H1 (cell line): Measurements from ENCODE around the gene RFX2. TPM values are rescaled to one million over a fixed set of nuclear protein-coding genes. Genes with fewer than 3 reads are reported as not detected.

Experiments used
- CTCF ChIA-PET: fragments of 300-600 bp; sonication (Branson Sonifier 250); formaldehyde crosslinking; loops from one replicate; lab custom pipeline; 2021; ENCODE audit not compliant: partially characterized antibody; lab: Charles Lee
- POLR2A ChIA-PET: fragments of 300-600 bp; sonication (Branson Sonifier 250); formaldehyde crosslinking; loops from one replicate; lab custom pipeline; 2021; ENCODE audit warnings: inconsistent platforms; ENCODE audit not compliant: partially characterized antibody; lab: Charles Lee
- DNase-seq, 2 experiments: peaks; one replicate each; pipeline versions ENCODE4 v3.0.0 to v3.0.0-alpha.2; 2010 to 2022; ENCODE audit warnings: low spot score in 2 of 2, low read depth in 1 of 2, mixed read lengths in 1 of 2
- FAIRE-seq: peaks from 2 replicates; lab custom pipeline; 2011; peaks lifted over from hg19 to GRCh38; lab: Jason Lieb, UNC
- H2AFZ ChIP-seq: 2 replicates; pipeline ENCODE4 v1.8.1; 2012; ENCODE audit warnings: low read length, inconsistent platforms
- H2AK5ac ChIP-seq: 2 replicates; pipeline ENCODE4 v1.6.1; 2013; ENCODE audit warnings: low read depth, low read length
- H2BK120ac ChIP-seq: replicated peaks from 2 replicates; pipeline ENCODE3; 2013; ENCODE audit warnings: low read depth, low read length, inconsistent platforms
- H2BK12ac ChIP-seq: 2 replicates; pipeline ENCODE4 v1.6.1; 2013; ENCODE audit warnings: low read depth, low read length
- H2BK15ac ChIP-seq: 2 replicates; pipeline ENCODE4 v1.6.1; 2013; ENCODE audit warnings: low read length
- H2BK20ac ChIP-seq: 2 replicates; pipeline ENCODE4 v1.6.1; 2013; ENCODE audit warnings: low read length
- H2BK5ac ChIP-seq: 2 replicates; pipeline ENCODE4 v1.6.1; 2013; ENCODE audit warnings: low read depth, low read length
- H3K14ac ChIP-seq: 2 replicates; pipeline ENCODE4 v1.6.1; 2013; ENCODE audit warnings: inconsistent platforms; ENCODE audit not compliant: insufficient read length
- H3K18ac ChIP-seq: 2 replicates; pipeline ENCODE4 v1.6.1; 2013; ENCODE audit warnings: low read length; ENCODE audit errors: extremely low read depth
- H3K23ac ChIP-seq: 2 replicates; pipeline ENCODE4 v1.6.1; 2013; ENCODE audit warnings: inconsistent platforms; ENCODE audit not compliant: insufficient read length
- H3K23me2 ChIP-seq: 2 replicates; pipeline ENCODE4 v1.6.1; 2013; ENCODE audit warnings: low read depth, low read length
- H3K27ac ChIP-seq: 2 replicates; pipeline ENCODE4 v1.6.1; 2011; ENCODE audit warnings: low read depth, low read length, inconsistent platforms
- H3K27me3 ChIP-seq, 4 experiments: replicated peaks in 1 of 4; 1 replicate in 1 of 4; 2 replicates in 3 of 4; pipeline versions ENCODE4 v1.6.1 to v1.8.1; 2011 to 2013; ENCODE audit warnings: low read length in 3 of 4, mild to moderate bottlenecking in 3 of 4, inconsistent platforms in 2 of 4, mixed read lengths in 2 of 4, moderate library complexity in 1 of 4; ENCODE audit not compliant: control insufficient read depth in 3 of 4, insufficient read depth in 3 of 4; ENCODE audit errors: extremely low read depth in 1 of 4
- H3K36me3 ChIP-seq, 4 experiments: 2 replicates each; pipeline versions ENCODE4 v1.6.1 to v1.8.1; 2011 to 2013; ENCODE audit warnings: mild to moderate bottlenecking in 4 of 4, low read length in 3 of 4, moderate library complexity in 2 of 4, control low read depth in 1 of 4, inconsistent platforms in 1 of 4; ENCODE audit not compliant: insufficient read depth in 4 of 4, control insufficient read depth in 2 of 4
- H3K4ac ChIP-seq: replicated peaks from 2 replicates; pipeline ENCODE3; 2013; ENCODE audit warnings: low read length, low read depth, mixed read lengths, inconsistent platforms; ENCODE audit not compliant: insufficient read length
- H3K4me1 ChIP-seq, 4 experiments: replicated peaks in 1 of 4; 1 replicate in 1 of 4; 2 replicates in 3 of 4; pipeline versions ENCODE4 v1.6.1 to v1.8.1; 2011 to 2013; ENCODE audit warnings: low read length in 3 of 4, inconsistent platforms in 2 of 4, mixed read lengths in 1 of 4; ENCODE audit not compliant: insufficient read depth in 4 of 4, control insufficient read depth in 3 of 4
- H3K4me2 ChIP-seq, 2 experiments: 2 replicates each; pipeline versions ENCODE4 v1.6.1 to v1.8.1; 2011 to 2013; ENCODE audit warnings: low read depth in 2 of 2, low read length in 2 of 2, control low read depth in 1 of 2, inconsistent platforms in 1 of 2, mild to moderate bottlenecking in 1 of 2; ENCODE audit not compliant: insufficient read depth in 1 of 2
- H3K4me3 ChIP-seq, 4 experiments: fragments of 200-600, 300-600 bp in 1 of 4; sonication (generic), shearing (Covaris generic), sonication (Bioruptor Twin) in 1 of 4; 2 replicates each; pipeline versions ENCODE4 v1.5.1 to v1.8.1; 2011 to 2016; ENCODE audit warnings: low read length in 4 of 4, low read depth in 3 of 4, control low read depth in 2 of 4, inconsistent platforms in 2 of 4, mild to moderate bottlenecking in 2 of 4, mixed read lengths in 1 of 4, moderate library complexity in 1 of 4; ENCODE audit not compliant: insufficient read depth in 2 of 4; ENCODE audit errors: extremely low read depth in 1 of 4
- H3K56ac ChIP-seq: replicated peaks from 2 replicates; pipeline ENCODE3; 2013; ENCODE audit warnings: low read depth, mild to moderate bottlenecking, mixed read lengths, low read length, inconsistent platforms; ENCODE audit not compliant: insufficient read length
- H3K79me1 ChIP-seq: 2 replicates; pipeline ENCODE4 v1.6.1; 2013; ENCODE audit warnings: low read depth, low read length, control low read depth
- H3K79me2 ChIP-seq, 2 experiments: 2 replicates each; pipeline versions ENCODE4 v1.6.1 to v1.8.1; 2012 to 2013; ENCODE audit warnings: low read length in 2 of 2, mild to moderate bottlenecking in 2 of 2, inconsistent platforms in 1 of 2; ENCODE audit not compliant: insufficient read depth in 2 of 2, control insufficient read depth in 1 of 2
- H3K9ac ChIP-seq, 4 experiments: replicated peaks in 1 of 4; 1 replicate in 1 of 4; 2 replicates in 3 of 4; pipeline versions ENCODE4 v1.6.1 to v1.8.1; 2011 to 2013; ENCODE audit warnings: low read depth in 3 of 4, low read length in 3 of 4, control low read depth in 2 of 4, mild to moderate bottlenecking in 2 of 4, moderate library complexity in 2 of 4, inconsistent platforms in 1 of 4; ENCODE audit errors: extremely low read depth in 1 of 4
- H3K9me3 ChIP-seq, 2 experiments: 2 replicates each; pipeline versions ENCODE4 v1.6.1 to v1.8.1; 2012 to 2013; ENCODE audit warnings: mild to moderate bottlenecking in 2 of 2, moderate library complexity in 2 of 2, control low read depth in 1 of 2, inconsistent platforms in 1 of 2, low read depth in 1 of 2, low read length in 1 of 2, mixed read lengths in 1 of 2; ENCODE audit not compliant: insufficient read depth in 2 of 2
- H4K20me1 ChIP-seq, 2 experiments: replicated peaks in 1 of 2; 2 replicates each; pipeline versions ENCODE3 to v1.8.1; 2011 to 2013; ENCODE audit warnings: inconsistent platforms in 2 of 2, low read length in 2 of 2, mild to moderate bottlenecking in 1 of 2; ENCODE audit not compliant: insufficient read depth in 2 of 2, control insufficient read depth in 1 of 2
- H4K5ac ChIP-seq: 2 replicates; pipeline ENCODE4 v1.6.1; 2013; ENCODE audit warnings: low read length, low read depth, mixed read lengths, inconsistent platforms; ENCODE audit not compliant: insufficient read length
- H4K8ac ChIP-seq: 2 replicates; pipeline ENCODE4 v1.8.0; 2013; ENCODE audit warnings: mild to moderate bottlenecking, moderate library complexity, low read length, inconsistent platforms; ENCODE audit not compliant: insufficient read depth; ENCODE audit errors: extremely low read depth
- H4K91ac ChIP-seq: replicated peaks from 2 replicates; pipeline ENCODE3; 2013; ENCODE audit warnings: low read length, mixed read lengths, inconsistent platforms; ENCODE audit not compliant: insufficient read length
- ATF3 ChIP-seq: IDR thresholded peaks from 2 replicates; pipeline ENCODE4 v1.6.1; 2011; ENCODE audit warnings: low read depth, mild to moderate bottlenecking, low read length; ENCODE audit not compliant: insufficient read depth
- CBX5 ChIP-seq: fragments of 300-800, 300-1000 bp; sonication (generic); IDR thresholded peaks from 2 replicates; pipeline ENCODE4 v1.7.1; 2016; ENCODE audit warnings: antibody characterized with exemption, low read length, low read depth
- CREB1 ChIP-seq: IDR thresholded peaks from 2 replicates; pipeline ENCODE4 v1.6.1; 2012; ENCODE audit warnings: inconsistent platforms
- EP300 ChIP-seq, 2 experiments: IDR thresholded peaks; 1 replicate in 1 of 2; 2 replicates in 1 of 2; pipeline ENCODE4 v1.6.1; 2011 to 2012; ENCODE audit warnings: low read depth in 2 of 2, low read length in 2 of 2, mild to moderate bottlenecking in 2 of 2, borderline replicate concordance in 1 of 2, inconsistent platforms in 1 of 2, moderate library complexity in 1 of 2
- GTF2F1 ChIP-seq: IDR thresholded peaks from 2 replicates; pipeline ENCODE4 v1.6.1; 2012; ENCODE audit warnings: low read depth, low read length, improper control_type of control experiment, borderline replicate concordance
- HDAC2 ChIP-seq, 2 experiments: fragments of 300-600 bp in 1 of 2; sonication (generic) in 1 of 2; IDR thresholded peaks; 2 replicates each; pipeline ENCODE4 v1.6.1; 2011 to 2012; ENCODE audit warnings: low read depth in 2 of 2, low read length in 2 of 2, mild to moderate bottlenecking in 2 of 2, moderate library complexity in 2 of 2, borderline replicate concordance in 1 of 2, inconsistent platforms in 1 of 2
- MAFK ChIP-seq: IDR thresholded peaks from 2 replicates; pipeline ENCODE4 v1.6.1; 2012; ENCODE audit warnings: low read depth, mild to moderate bottlenecking, improper control_type of control experiment, low read length
- MAX ChIP-seq: IDR thresholded peaks from 2 replicates; pipeline ENCODE4 v1.6.1; 2012; ENCODE audit warnings: inconsistent platforms
- RNF2 ChIP-seq: fragments of 200-900, 300-1000 bp; sonication (generic); IDR thresholded peaks from 2 replicates; pipeline ENCODE4 v1.7.1; 2016; ENCODE audit warnings: borderline replicate concordance, low read depth, mild to moderate bottlenecking, antibody characterized with exemption, low read length; ENCODE audit not compliant: poor library complexity, severe bottlenecking; ENCODE audit errors: missing control alignments
- SIRT6 ChIP-seq: IDR thresholded peaks from one replicate; pipeline ENCODE4 v1.7.1; 2012; ENCODE audit warnings: low read length, inconsistent platforms
- TAF7 ChIP-seq: optimal IDR thresholded peaks from 2 replicates; pipeline ENCODE3; 2011; ENCODE audit warnings: low read depth, mild to moderate bottlenecking, inconsistent platforms, low read length, moderate library complexity, borderline replicate concordance
- TBP ChIP-seq: IDR thresholded peaks from 2 replicates; pipeline ENCODE4 v1.6.1; 2011; ENCODE audit warnings: low read depth, low read length, improper control_type of control experiment
- WGBS, 2 experiments: shearing (Covaris generic) in 1 of 2; methylation state at CpG; one replicate each; pipeline versions ENCODE4 v1.1.6 to v1.1.7; 2013 to 2015; ENCODE audit warnings: low lambda C conversion rate in 2 of 2, mixed read lengths in 2 of 2, inconsistent platforms in 1 of 2, low coverage in 1 of 2, missing lambda C conversion rate in 1 of 2; ENCODE audit not compliant: insufficient replicate concordance in 2 of 2, insufficient coverage in 1 of 2, insufficient read length in 1 of 2; ENCODE audit errors: extremely low coverage in 1 of 2, missing lambda C conversion rate in 1 of 2; 5-methylcytosine and 5-hydroxymethylcytosine counted together
- polyA plus RNA-seq, 7 experiments: library from polyadenylated mRNA; depleted of rRNA in 3 of 7; stranded (reverse) in 5 of 7; unstranded in 2 of 7; fragments of >200 nt in 5 of 7; fragments of 200-250 nt in 2 of 7; gene quantifications; 1 replicate in 5 of 7; 2 replicates in 1 of 7; 4 replicates in 1 of 7; pipeline versions ENCODE4 v1.2.1 to v1.2.3, GENCODE V29; 2011 to 2013; ENCODE audit warnings: missing spikeins in 2 of 7, mixed read lengths in 2 of 7
- total RNA-seq: library from RNA; stranded (reverse); fragmentation: NEBNext Ultra II Directional; extraction: Animal tissue kit (Norgen Biotek cat#: 25700); gene quantifications from 2 replicates; pipeline ENCODE4 v1.2.1, GENCODE V29; 2021

The RFX2 gene
- total and polyA plus RNA-seq, 2 of the 8 experiments (the other 6 are each of a cell fraction or from before 2014, with no cell fraction given), result 4.8 to 5.3 TPM

GRCh38 chr19:6099033-6099432 is 11.3 kb downstream of the RFX2 start:
- H3K23ac ChIP-seq, result no peak overlapping the region
- TF ChIP-seq TAF7 (no peak), MAX (no peak), CBX5 (no peak), CREB1 (no peak), TBP (no peak), RNF2 (no peak), HDAC2 (IDR thresholded peaks at IDR 0.05; ENCODE audit: borderline replicate concordance in 1 of 2, low read depth in 2 of 2, low read length in 2 of 2) (no peak), MAFK (no peak), SIRT6 (no peak), ATF3 (no peak), EP300 (IDR thresholded peaks at IDR 0.05; ENCODE audit: borderline replicate concordance in 1 of 2, low read depth in 2 of 2, low read length in 2 of 2) (no peak), GTF2F1 (no peak)

More at GRCh38 chr19:6099033-6099432, 11.3 kb downstream of the RFX2 start:
- H2AFZ ChIP-seq, result no peak overlapping the region
- POLR2A ChIA-PET, result interaction anchor here (1.1 kb wide), 1 partner anchor 10 kb away, joined by 3 read pairs; no protein-coding TSS in a partner anchor
- H2BK15ac ChIP-seq, result no peak overlapping the region
- no peak overlapping the region for H2AK5ac ChIP-seq
- H3K27ac ChIP-seq, result no peak overlapping the region
- FAIRE-seq, result no peak
- no peaks in the 10 kb centered on the region for H3K79me1 ChIP-seq
- H4K8ac ChIP-seq, result no peak overlapping the region
- no peak overlapping the region for H3K9ac ChIP-seq
- H4K91ac ChIP-seq, result no peak overlapping the region
- no peak for DNase-seq
- no peak overlapping the region for H3K4me2 ChIP-seq
- no peak overlapping the region for H3K14ac ChIP-seq
- H2BK120ac ChIP-seq, result no peak overlapping the region
- H3K18ac ChIP-seq, result no peak overlapping the region
- no peaks in the 10 kb centered on the region for H3K23me2 ChIP-seq
- H3K56ac ChIP-seq, result no peak overlapping the region
- no peaks in the 10 kb centered on the region for H3K9me3 ChIP-seq
- H4K20me1 ChIP-seq, result no peaks in the 10 kb centered on the region
- H2BK5ac ChIP-seq, result no peak overlapping the region
- no peaks in the 10 kb centered on the region; a peak in 1 of 7 replicates for H3K4me1 ChIP-seq
- H2BK12ac ChIP-seq, result no peak overlapping the region
- H4K5ac ChIP-seq, result no peak overlapping the region
- no peak overlapping the region for H3K4me3 ChIP-seq
- no peak overlapping the region for H3K4ac ChIP-seq
- no peaks in the 10 kb centered on the region for H3K36me3 ChIP-seq
- WGBS, 2 experiments, result 85% methylated on average over 4 of the region's 4 CpGs; no CpG with 5 or more reads in 1 of the 2 experiments
- CTCF ChIA-PET, result interaction anchor here (0.6 to 2.2 kb wide), 8 partner anchors 9 to 120 kb away, joined by 3 to 13 read pairs (median 3); no protein-coding TSS in a partner anchor
- no peaks in the 10 kb centered on the region for H3K79me2 ChIP-seq
- H2BK20ac ChIP-seq, result no peak overlapping the region
- peaks cover 0 to 2% (median 0%) of the 10 kb centered on the region in 4 experiments; a peak in 2 of 7 replicates for H3K27me3 ChIP-seq
